Gastroesophageal sphincter (tissue), 4 donors: ENCODE results near the gene MYCL. TPM values are rescaled to one million over a fixed set of nuclear protein-coding genes. Genes with fewer than 3 reads are reported as not detected.

Experiments
- ATAC-seq: fragments of 150-250 bp; one replicate; pipeline ENCODE4 v1.9.1; 2016; ENCODE audit warnings: mild to moderate bottlenecking, moderate library complexity
- H3K27ac ChIP-seq, 4 donors: fragments of 200-600 bp; sonication (generic) in 3 of 4; 1 replicate in 3 of 4; 2 replicates in 1 of 4; pipeline ENCODE4 v1.5.1; 2016 to 2019
- H3K27me3 ChIP-seq: fragments of 200-600 bp; sonication (generic); one replicate; pipeline ENCODE4 v1.5.1; 2019
- H3K36me3 ChIP-seq, 2 donors: fragments of 200-600 bp; sonication (generic); one replicate each; pipeline ENCODE4 v1.5.1; 2019; ENCODE audit warnings: control low read depth in 1 of 2
- H3K4me1 ChIP-seq, 3 donors: fragments of 200-600 bp; sonication (generic); 1 replicate in 2 of 3; 2 replicates in 1 of 3; pipeline ENCODE4 v1.5.1; 2016 to 2019; ENCODE audit warnings: control low read depth in 2 of 3
- H3K4me3 ChIP-seq, 2 donors: fragments of 200-600 bp; sonication (generic); one replicate each; pipeline ENCODE4 v1.5.1; 2019; ENCODE audit warnings: mild to moderate bottlenecking in 1 of 2, moderate library complexity in 1 of 2
- H3K9me3 ChIP-seq, 3 donors: fragments of 200-600 bp; sonication (generic); one replicate each; pipeline ENCODE4 v1.5.1; 2017 to 2019; ENCODE audit warnings: control low read depth in 2 of 3
- EP300 ChIP-seq: sonication (generic); formaldehyde crosslinking; IDR thresholded peaks from one replicate; pipeline ENCODE4 v1.6.1; 2017; ENCODE audit warnings: antibody characterized with exemption, mild to moderate bottlenecking
- POLR2A ChIP-seq, 2 donors: fragments of 450-650 bp; IDR thresholded peaks; one replicate each; pipeline ENCODE4 v1.6.1; 2017; ENCODE audit warnings: antibody characterized with exemption in 2 of 2, mild to moderate bottlenecking in 2 of 2, moderate library complexity in 1 of 2
- POLR2AphosphoS5 ChIP-seq: sonication (generic); formaldehyde crosslinking; IDR thresholded peaks from one replicate; pipeline ENCODE4 v1.6.1; 2017; ENCODE audit warnings: antibody characterized with exemption
- WGBS, 2 donors: methylation state at CpG; one replicate each; pipeline ENCODE4 v1.1.5; 2018; ENCODE audit warnings: low coverage in 1 of 2; 5-methylcytosine and 5-hydroxymethylcytosine counted together
- total RNA-seq, 4 donors: library from RNA; depleted of rRNA; stranded (reverse); fragments of >200 nt; gene quantifications; one replicate each; pipeline ENCODE4 v1.1.0, GENCODE V29; 2016
- TF ChIP-seq, protein P1 (sequence below), 4 experiments: fragments of 200-600 bp in 2 of 4; fragments of 450-650 bp in 2 of 4; sonication (generic) in 1 of 4; IDR thresholded peaks; one replicate each; pipeline ENCODE4 v1.5.1; 2017 to 2019; ENCODE audit warnings: antibody characterized with exemption in 4 of 4, mild to moderate bottlenecking in 2 of 4, moderate library complexity in 2 of 4

The MYCL gene
- total RNA-seq, 4 donors from 2014 or later: 0.27 to 1.2 (median 0.69) TPM; not detected in 1

DNA sequence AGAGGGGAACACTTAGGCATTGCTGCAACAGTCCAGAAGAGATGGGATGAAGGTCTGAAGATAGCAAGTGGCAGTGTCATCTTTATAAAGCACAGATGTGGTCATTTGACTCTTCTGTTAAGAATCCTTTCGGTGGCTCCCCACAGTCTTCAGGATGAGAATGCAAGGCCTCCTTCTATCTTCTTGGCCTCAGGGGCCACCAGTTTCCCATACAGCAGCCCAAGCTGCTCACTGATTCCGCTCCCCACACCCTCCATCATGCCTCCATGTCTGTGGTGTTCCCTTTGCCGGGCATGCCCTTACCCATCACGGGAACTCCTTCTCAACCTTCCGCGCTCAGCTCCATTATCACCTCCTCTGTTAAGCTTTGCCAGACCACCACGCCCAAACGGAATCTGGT lies 37.1 kb upstream of the MYCL start:
- ATAC-seq: no peak
- H3K36me3 ChIP-seq: no peaks in the 10 kb centered on the region
- H3K4me3 ChIP-seq: no peak overlapping the region
- no peak for TF ChIP-seq POLR2AphosphoS5
- TF ChIP-seq POLR2A (IDR thresholded peaks at IDR 0.05): no peak
- TF ChIP-seq, protein P1, sequence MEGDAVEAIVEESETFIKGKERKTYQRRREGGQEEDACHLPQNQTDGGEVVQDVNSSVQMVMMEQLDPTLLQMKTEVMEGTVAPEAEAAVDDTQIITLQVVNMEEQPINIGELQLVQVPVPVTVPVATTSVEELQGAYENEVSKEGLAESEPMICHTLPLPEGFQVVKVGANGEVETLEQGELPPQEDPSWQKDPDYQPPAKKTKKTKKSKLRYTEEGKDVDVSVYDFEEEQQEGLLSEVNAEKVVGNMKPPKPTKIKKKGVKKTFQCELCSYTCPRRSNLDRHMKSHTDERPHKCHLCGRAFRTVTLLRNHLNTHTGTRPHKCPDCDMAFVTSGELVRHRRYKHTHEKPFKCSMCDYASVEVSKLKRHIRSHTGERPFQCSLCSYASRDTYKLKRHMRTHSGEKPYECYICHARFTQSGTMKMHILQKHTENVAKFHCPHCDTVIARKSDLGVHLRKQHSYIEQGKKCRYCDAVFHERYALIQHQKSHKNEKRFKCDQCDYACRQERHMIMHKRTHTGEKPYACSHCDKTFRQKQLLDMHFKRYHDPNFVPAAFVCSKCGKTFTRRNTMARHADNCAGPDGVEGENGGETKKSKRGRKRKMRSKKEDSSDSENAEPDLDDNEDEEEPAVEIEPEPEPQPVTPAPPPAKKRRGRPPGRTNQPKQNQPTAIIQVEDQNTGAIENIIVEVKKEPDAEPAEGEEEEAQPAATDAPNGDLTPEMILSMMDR (IDR thresholded peaks at IDR 0.05): no peak
- TF ChIP-seq EP300: no peak
- H3K4me1 ChIP-seq: no peaks in the 10 kb centered on the region
- WGBS, 2 donors: 89 to 94% methylated on average over 7 to 8 of the region's 8 CpGs
- H3K9me3 ChIP-seq: peaks cover 0 to 8% (median 0%) of the 10 kb centered on the region in 3 donors
- no peak overlapping the region for H3K27ac ChIP-seq
- peaks cover 1% of the 10 kb centered on the region for H3K27me3 ChIP-seq

DNA sequence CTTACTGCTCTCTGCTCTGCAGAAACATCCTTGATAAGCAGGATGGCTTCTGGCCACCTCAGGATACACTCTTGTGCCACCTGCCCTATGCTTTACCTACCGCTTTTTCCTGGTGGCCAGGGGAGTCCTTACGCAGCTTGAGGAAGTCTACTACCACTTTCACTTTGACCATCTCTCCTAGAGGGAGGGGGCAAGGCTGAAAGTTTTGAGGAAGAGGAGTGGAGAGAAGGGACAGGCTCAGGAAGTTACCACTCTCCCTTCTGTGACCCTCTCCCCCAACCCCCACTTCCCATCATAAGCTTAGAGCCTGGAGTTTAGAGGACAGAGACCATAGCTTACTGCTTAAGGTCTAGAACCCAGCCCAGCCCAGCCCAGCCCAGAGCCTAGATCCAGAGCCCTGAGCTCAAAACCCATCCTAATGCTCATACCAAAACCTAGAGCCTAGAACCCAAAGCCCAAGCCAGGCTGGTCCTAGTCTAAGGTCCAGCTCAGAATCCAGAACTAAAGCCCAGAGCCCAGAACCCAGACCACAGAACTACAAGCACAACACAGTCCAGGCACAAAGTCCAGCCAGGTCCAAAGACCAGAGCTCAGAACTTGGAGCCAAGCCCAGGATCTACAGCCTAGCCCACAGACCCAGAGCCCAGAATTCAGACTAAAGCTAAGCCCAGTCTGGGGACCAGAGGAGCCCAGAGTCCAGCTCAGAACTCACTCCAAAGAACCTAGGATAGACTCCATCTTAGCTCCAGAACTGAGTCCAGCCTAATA lies 35.2 kb upstream of the MYCL start:
- no peak overlapping the region for H3K27ac ChIP-seq
- no peaks in the 10 kb centered on the region for H3K4me1 ChIP-seq
- 81% methylated on average over 2 of the region's 2 CpGs; no CpG with 5 or more reads in 1 of the 2 donors for WGBS, 2 donors
- H3K4me3 ChIP-seq: no peak overlapping the region
- no peak for ATAC-seq
- TF ChIP-seq EP300: no peak
- H3K9me3 ChIP-seq: peaks cover 0 to 8% (median 0%) of the 10 kb centered on the region in 3 donors
- H3K27me3 ChIP-seq: no peaks in the 10 kb centered on the region
- no peaks in the 10 kb centered on the region for H3K36me3 ChIP-seq

DNA sequence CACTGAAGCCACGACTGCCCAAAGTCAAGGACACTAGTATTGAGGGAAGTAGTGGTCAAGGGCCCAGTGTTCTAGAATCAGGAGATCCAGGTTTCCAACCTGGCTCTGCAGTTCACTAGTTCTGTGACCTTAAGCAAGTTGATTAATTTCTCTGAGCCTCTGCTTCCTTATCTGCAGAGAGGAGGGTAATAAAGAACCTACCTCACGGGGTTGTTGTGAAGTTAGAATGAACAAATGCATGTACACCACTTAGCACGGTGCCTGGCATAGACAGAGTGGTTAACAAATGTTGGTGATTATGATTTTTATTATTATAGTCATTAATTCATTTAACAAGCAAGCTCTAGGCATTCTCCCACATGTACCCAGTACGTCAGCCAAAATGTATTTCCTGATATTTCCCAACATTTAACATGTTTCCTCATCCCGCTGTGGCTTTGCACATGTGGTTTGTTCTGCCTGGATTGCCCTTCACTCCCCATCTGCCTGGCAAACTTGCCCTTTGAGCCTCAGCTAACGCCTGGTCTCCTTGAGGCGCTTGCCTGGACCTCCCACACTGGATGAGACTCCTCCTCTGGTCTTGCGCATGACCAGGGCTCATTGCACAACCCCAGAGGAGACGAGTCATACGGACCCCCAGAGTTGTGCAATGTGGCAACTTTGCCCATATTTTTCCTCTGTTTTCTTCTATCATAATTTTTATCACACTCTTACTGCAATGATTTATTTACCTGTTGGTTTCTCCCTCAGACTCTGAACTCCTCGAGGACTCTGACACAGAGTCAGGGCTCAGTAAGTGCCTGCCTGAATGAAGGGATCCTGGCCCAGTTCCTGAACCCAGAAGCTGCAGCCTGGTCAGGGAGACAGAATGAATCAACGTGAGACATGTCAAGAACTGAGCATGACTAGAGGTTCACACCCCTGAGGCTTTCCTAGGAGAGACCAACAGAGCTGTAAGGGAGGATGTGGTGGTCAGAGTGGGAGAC lies 32.5 kb upstream of the MYCL start:
- ATAC-seq: peak; percentile 92
- WGBS, 2 donors: 65 to 75% methylated on average over 5 to 12 of the region's 12 CpGs
- no peaks in the 10 kb centered on the region for H3K27me3 ChIP-seq
- no peak overlapping the region for H3K4me3 ChIP-seq
- H3K4me1 ChIP-seq: no peaks in the 10 kb centered on the region
- peak; percentile 29 for TF ChIP-seq POLR2AphosphoS5
- no peak for TF ChIP-seq EP300
- TF ChIP-seq, protein P1 (IDR thresholded peaks at IDR 0.05): no peak
- TF ChIP-seq POLR2A (IDR thresholded peaks at IDR 0.05): no peak
- H3K9me3 ChIP-seq: peaks cover 0 to 8% (median 0%) of the 10 kb centered on the region in 3 donors
- H3K27ac ChIP-seq: peak overlapping the region in 2 of 4 donors; percentile 37 to 40
- no peaks in the 10 kb centered on the region for H3K36me3 ChIP-seq

DNA sequence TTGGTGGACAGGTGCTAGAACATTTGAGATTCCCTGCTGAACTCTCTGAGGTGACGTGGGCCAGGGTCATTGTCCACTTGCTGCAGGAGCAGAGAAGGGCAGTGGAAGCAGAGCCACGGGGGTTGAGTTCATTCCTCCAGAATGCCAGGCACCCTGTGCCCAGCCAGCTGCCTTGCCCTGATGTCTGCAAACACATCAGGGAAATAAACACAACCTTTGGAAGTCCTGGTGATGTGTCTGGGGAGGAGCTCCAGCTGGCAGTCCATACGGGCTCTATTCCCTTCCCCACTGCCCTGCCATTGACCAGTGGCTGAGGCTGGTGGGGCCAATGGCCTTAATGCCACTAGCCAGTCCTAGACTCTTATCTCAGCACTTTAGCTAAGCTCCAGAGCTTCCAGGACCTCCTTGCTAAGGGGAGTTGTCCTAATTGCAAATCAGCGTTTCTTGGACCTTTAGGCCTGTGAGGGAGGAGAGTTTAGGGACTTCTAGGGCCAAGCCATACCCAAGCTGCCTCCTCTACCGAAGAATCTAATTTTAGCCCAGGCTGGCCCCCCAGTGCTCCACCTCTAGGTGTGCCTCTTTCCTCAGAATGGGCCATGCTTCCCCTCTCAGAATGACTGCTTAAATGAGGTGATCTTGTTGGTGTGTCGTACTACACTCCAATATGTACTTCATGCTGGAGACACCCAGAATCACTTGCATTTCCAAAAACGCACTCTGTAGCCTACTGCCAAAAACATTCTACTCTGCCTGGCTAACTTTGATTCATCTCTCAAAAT lies 27.3 kb upstream of the MYCL start:
- Histone ChIP-seq H3K27ac (no peak overlapping the region), H3K36me3 (no peaks in the 10 kb centered on the region), H3K4me1 (peaks cover 0 to 7% (median 0%) of the 10 kb centered on the region in 3 donors), H3K27me3 (no peaks in the 10 kb centered on the region), H3K9me3 (no peaks in the 10 kb centered on the region), H3K4me3 (no peak overlapping the region)
- WGBS, 2 donors: 65 to 71% methylated on average over 4 to 5 of the region's 7 CpGs
- ATAC-seq: no peak
- TF ChIP-seq, protein P1 (IDR thresholded peaks at IDR 0.05): no peak
- TF ChIP-seq POLR2A (IDR thresholded peaks at IDR 0.05) (no peak), POLR2AphosphoS5 (no peak), EP300 (no peak)

DNA sequence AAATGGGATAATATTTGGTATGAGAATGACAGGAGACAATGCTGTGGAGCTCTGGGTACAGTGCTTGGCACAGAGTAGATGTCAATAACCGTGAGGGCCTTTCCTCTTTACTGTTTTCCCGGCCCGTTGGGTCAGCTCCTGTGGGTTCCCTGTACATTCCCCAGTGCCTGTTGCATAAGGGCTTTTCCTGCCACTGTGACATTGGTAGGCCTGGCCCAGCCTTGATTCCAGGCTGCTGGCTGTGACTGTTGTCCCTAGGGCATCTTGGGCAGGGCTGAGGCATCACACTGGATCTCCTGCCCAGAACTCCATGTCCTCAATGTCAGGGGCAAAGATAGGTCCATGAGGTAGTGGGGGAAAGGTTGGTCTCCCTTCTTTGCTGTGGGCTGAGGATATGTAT lies 25.8 kb upstream of the MYCL start:
- Histone ChIP-seq H3K27ac (no peak overlapping the region), H3K4me1 (peaks cover 0 to 7% (median 0%) of the 10 kb centered on the region in 3 donors), H3K4me3 (no peak overlapping the region), H3K36me3 (no peaks in the 10 kb centered on the region), H3K27me3 (peaks cover 7% of the 10 kb centered on the region), H3K9me3 (no peaks in the 10 kb centered on the region)
- 71 to 80% methylated on average over 1 to 3 of the region's 3 CpGs for WGBS, 2 donors
- TF ChIP-seq POLR2A (IDR thresholded peaks at IDR 0.05): no peak
- TF ChIP-seq, protein P1 (IDR thresholded peaks at IDR 0.05): no peak
- no peak for TF ChIP-seq POLR2AphosphoS5
- no peak for TF ChIP-seq EP300
- no peak for ATAC-seq
